ENCODE data around the gene ARHGDIG. TPM values are rescaled to one million over a fixed set of nuclear protein-coding genes. Genes with fewer than 3 reads are reported as not detected.

ARHGDIG gene
- total RNA-seq, 1 donor from 2014 or later, result not detected

DNA sequence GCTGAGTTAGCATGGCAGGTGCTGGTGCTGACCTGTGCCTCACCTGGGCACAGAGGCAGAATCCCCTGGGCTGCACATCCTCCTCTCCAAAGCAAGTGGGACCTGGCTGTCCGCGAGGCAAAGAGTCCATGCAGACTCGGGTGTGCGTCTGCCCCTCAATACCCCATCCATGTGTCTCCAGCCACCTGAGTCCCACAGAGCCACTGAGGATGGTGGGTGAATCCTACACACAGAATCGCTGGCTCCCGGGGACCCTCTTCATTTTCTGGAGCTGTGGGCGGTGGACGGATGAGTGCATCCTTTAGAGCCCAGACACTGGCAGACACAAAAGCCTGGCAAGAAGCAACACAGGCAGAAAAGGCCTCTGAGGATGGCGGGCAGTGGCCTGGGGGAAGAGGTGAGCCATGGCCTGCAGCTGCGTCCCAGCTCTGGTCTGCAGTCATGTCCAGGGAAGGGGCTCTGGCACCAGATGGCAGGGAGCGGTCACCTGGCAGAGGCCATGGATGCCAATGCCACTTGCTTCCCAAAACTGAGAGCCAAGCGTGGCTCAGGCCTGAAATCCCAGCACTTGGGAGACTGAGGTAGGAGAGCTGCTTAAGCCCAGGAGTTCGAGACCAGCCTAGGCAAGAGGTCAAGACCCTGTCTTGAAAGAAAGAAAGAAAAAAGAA, 42.2 kb downstream of the ARHGDIG start:
- Histone ChIP-seq H3K9me3 (ENCODE audit: low read depth) (no peaks in the 10 kb centered on the region), H3K27me3 (no peaks in the 10 kb centered on the region), H4K20me1 (ENCODE audit: low read depth) (peaks cover 87% of the 10 kb centered on the region), H3K4me1 (peaks cover 10% of the 10 kb centered on the region), H3K27ac (no peak overlapping the region), H3F3A (ENCODE audit: low read depth) (peaks cover 7% of the 10 kb centered on the region), H3K4me3 (no peak overlapping the region), H3K36me3 (no peaks in the 10 kb centered on the region), H3K4me2 (no peak overlapping the region), H3K9ac (no peak overlapping the region), H2AFZ (replicated peaks) (no peak overlapping the region), H3K79me2 (ENCODE audit: low read depth) (peaks cover 78% of the 10 kb centered on the region)
- TF ChIP-seq EZH2phosphoT487 (IDR thresholded peaks at IDR 0.05), result no peak
- TF ChIP-seq, protein P1, sequence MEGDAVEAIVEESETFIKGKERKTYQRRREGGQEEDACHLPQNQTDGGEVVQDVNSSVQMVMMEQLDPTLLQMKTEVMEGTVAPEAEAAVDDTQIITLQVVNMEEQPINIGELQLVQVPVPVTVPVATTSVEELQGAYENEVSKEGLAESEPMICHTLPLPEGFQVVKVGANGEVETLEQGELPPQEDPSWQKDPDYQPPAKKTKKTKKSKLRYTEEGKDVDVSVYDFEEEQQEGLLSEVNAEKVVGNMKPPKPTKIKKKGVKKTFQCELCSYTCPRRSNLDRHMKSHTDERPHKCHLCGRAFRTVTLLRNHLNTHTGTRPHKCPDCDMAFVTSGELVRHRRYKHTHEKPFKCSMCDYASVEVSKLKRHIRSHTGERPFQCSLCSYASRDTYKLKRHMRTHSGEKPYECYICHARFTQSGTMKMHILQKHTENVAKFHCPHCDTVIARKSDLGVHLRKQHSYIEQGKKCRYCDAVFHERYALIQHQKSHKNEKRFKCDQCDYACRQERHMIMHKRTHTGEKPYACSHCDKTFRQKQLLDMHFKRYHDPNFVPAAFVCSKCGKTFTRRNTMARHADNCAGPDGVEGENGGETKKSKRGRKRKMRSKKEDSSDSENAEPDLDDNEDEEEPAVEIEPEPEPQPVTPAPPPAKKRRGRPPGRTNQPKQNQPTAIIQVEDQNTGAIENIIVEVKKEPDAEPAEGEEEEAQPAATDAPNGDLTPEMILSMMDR (IDR thresholded peaks at IDR 0.05), result no peak
- no peak for TF ChIP-seq EZH2 (IDR thresholded peaks at IDR 0.05)
- H3K36me3 Mint-ChIP-seq, result peaks cover 4% of the 10 kb centered on the region
- H3K9me3 Mint-ChIP-seq, result no peaks in the 10 kb centered on the region
- peaks cover 11% of the 10 kb centered on the region for H3K4me1 Mint-ChIP-seq
- DNase-seq (ENCODE audit: low spot score), result no peak
- H3K27me3 Mint-ChIP-seq (ENCODE audit: insufficient read depth, low read depth), result no peaks in the 10 kb centered on the region
- no peak overlapping the region for H3K27ac Mint-ChIP-seq
- no peak overlapping the region for H3K4me3 Mint-ChIP-seq

GRCh38 chr16:324201-324450, 43.7 kb downstream of the ARHGDIG start:
- Mint-ChIP-seq H3K9me3 (no peaks in the 10 kb centered on the region), H3K27me3 (ENCODE audit: insufficient read depth, low read depth) (no peaks in the 10 kb centered on the region), H3K27ac (no peak overlapping the region), H3K4me1 (peaks cover 8% of the 10 kb centered on the region), H3K36me3 (peaks cover under 1% of the 10 kb centered on the region), H3K4me3 (no peak overlapping the region)
- Histone ChIP-seq H3K9me3 (ENCODE audit: low read depth) (no peaks in the 10 kb centered on the region), H2AFZ (replicated peaks) (no peak overlapping the region), H3K4me3 (no peak overlapping the region), H3K36me3 (no peaks in the 10 kb centered on the region), H3K27me3 (no peaks in the 10 kb centered on the region), H3K9ac (no peak overlapping the region), H3K27ac (no peak overlapping the region), H4K20me1 (ENCODE audit: low read depth) (peaks cover 83% of the 10 kb centered on the region), H3K79me2 (ENCODE audit: low read depth) (peaks cover 77% of the 10 kb centered on the region), H3K4me1 (peaks cover 7% of the 10 kb centered on the region), H3F3A (ENCODE audit: low read depth) (no peaks in the 10 kb centered on the region), H3K4me2 (no peak overlapping the region)
- TF ChIP-seq EZH2phosphoT487 (IDR thresholded peaks at IDR 0.05), result no peak
- TF ChIP-seq, protein P1 (IDR thresholded peaks at IDR 0.05), result no peak
- TF ChIP-seq EZH2 (IDR thresholded peaks at IDR 0.05), result no peak
- no peak for DNase-seq (ENCODE audit: low spot score)

GRCh38 chr16:324451-325334, 44.3 kb downstream of the ARHGDIG start:
- H3K9ac ChIP-seq, result no peak overlapping the region
- Mint-ChIP-seq H3K9me3 (no peaks in the 10 kb centered on the region), H3K36me3 (no peaks in the 10 kb centered on the region), H3K27ac (no peak overlapping the region), H3K4me1 (peaks cover 5% of the 10 kb centered on the region), H3K27me3 (ENCODE audit: insufficient read depth, low read depth) (no peaks in the 10 kb centered on the region), H3K4me3 (no peak overlapping the region)
- no peak overlapping the region for H3K4me3 ChIP-seq
- H4K20me1 ChIP-seq (ENCODE audit: low read depth), result peaks cover 79% of the 10 kb centered on the region
- H3K36me3 ChIP-seq, result no peaks in the 10 kb centered on the region
- TF ChIP-seq EZH2phosphoT487 (IDR thresholded peaks at IDR 0.05) (no peak), EZH2 (IDR thresholded peaks at IDR 0.05) (no peak)
- TF ChIP-seq, protein P1 (IDR thresholded peaks at IDR 0.05), result no peak
- H3K4me2 ChIP-seq, result no peak overlapping the region
- no peaks in the 10 kb centered on the region for H3K27me3 ChIP-seq
- H3K79me2 ChIP-seq (ENCODE audit: low read depth), result peaks cover 77% of the 10 kb centered on the region
- no peaks in the 10 kb centered on the region for H3K9me3 ChIP-seq (ENCODE audit: low read depth)
- no peak for DNase-seq (ENCODE audit: low spot score)
- H3F3A ChIP-seq (ENCODE audit: low read depth), result no peaks in the 10 kb centered on the region
- no peak overlapping the region for H2AFZ ChIP-seq (replicated peaks)
- peaks cover 5% of the 10 kb centered on the region for H3K4me1 ChIP-seq
- peak overlapping the region; percentile 53 for H3K27ac ChIP-seq
